Erythroblast (primary cell): ENCODE data around the gene JSRP1.

ENCODE experiments used
- GATA1 ChIP-seq: IDR thresholded peaks from 2 replicates; pipeline ENCODE4 v1.6.1; 2011; ENCODE audit warnings: low read depth, mild to moderate bottlenecking, control low read depth, low read length, moderate library complexity
- POLR2A ChIP-seq: IDR thresholded peaks from 2 replicates; pipeline ENCODE4 v1.6.1; 2011; ENCODE audit warnings: mild to moderate bottlenecking, low read length

DNA sequence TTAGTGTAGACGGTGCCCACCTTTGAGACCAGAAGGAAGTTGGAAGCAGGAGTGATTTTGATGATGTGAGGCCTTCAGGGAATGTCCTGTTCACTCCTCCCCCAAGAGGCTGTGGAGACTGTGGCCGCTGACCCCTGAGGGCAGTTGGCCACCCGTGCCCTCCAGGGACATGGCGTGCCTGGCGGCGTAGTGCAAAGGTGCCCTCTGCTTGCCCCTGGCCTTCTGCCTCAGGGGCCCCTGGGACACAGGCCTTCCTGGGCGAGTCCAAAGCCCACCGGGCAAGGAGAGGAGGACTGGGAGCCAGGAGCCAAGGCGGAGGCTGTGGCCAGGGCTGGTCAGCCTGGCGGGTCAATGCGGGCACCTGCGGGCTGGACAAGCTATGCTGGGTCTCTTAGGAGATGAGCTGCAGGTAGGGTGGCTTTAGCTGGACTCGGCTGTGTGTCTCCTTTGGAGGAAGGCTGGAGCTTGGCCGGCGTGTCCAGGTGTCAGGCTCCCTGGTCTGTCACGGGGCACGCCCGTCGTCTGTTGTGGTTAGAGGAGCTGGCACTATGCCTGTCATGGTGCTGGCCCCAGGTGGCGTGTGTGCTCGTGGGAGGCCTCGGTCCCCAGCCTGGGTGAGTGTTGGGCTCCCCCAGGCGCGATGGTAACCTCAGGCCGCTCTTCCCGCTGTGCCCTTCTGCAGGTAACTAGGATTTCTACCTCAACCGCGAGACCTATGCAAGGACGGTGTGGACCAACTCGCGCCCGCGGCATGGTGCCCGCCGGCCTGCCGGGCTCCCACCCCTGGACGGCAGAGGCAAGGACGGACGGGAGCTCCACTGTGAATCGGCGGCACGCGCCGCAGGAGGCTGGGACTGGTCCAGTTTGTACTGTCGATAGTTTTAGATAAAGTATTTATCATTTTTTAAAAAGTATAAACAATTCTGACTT lies 26.8 kb downstream of the JSRP1 start:
- TF ChIP-seq POLR2A (peak; percentile 21), GATA1 (no peak)
